DOHH2 (cell line): ENCODE results near the gene PDE9A.

Source experiments
- EZH2phosphoT487 ChIP-seq: fragments of 200-600 bp; sonication (generic); IDR thresholded peaks from 2 replicates; pipeline ENCODE4 v1.6.1; 2017; ENCODE audit warnings: borderline replicate concordance, mild to moderate bottlenecking, antibody characterized with exemption, low read length, moderate library complexity, mixed read lengths
- TF ChIP-seq, protein P1 (sequence below): fragments of 200-600 bp; sonication (generic); IDR thresholded peaks from one replicate; pipeline ENCODE4 v1.5.1; 2014; ENCODE audit warnings: antibody characterized with exemption, mild to moderate bottlenecking, low read depth, low read length; ENCODE audit not compliant: poor library complexity, severe bottlenecking

- TF ChIP-seq, protein P1, sequence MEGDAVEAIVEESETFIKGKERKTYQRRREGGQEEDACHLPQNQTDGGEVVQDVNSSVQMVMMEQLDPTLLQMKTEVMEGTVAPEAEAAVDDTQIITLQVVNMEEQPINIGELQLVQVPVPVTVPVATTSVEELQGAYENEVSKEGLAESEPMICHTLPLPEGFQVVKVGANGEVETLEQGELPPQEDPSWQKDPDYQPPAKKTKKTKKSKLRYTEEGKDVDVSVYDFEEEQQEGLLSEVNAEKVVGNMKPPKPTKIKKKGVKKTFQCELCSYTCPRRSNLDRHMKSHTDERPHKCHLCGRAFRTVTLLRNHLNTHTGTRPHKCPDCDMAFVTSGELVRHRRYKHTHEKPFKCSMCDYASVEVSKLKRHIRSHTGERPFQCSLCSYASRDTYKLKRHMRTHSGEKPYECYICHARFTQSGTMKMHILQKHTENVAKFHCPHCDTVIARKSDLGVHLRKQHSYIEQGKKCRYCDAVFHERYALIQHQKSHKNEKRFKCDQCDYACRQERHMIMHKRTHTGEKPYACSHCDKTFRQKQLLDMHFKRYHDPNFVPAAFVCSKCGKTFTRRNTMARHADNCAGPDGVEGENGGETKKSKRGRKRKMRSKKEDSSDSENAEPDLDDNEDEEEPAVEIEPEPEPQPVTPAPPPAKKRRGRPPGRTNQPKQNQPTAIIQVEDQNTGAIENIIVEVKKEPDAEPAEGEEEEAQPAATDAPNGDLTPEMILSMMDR, result no peak
- TF ChIP-seq EZH2phosphoT487, result no peak
These were observed 29.2 kb upstream of the PDE9A start for GRCh38 chr21:42624095-42624790.
